Gastroesophageal sphincter (tissue), 4 donors: Measurements from ENCODE around the gene CTNNA2. TPM values are rescaled to one million over a fixed set of nuclear protein-coding genes. Genes with fewer than 3 reads are reported as not detected.

Experiments
- ATAC-seq: fragments of 150-250 bp; one replicate; pipeline ENCODE4 v1.9.1; 2016; ENCODE audit warnings: mild to moderate bottlenecking, moderate library complexity
- H3K27ac ChIP-seq, 4 donors: fragments of 200-600 bp; sonication (generic) in 3 of 4; 1 replicate in 3 of 4; 2 replicates in 1 of 4; pipeline ENCODE4 v1.5.1; 2016 to 2019
- H3K27me3 ChIP-seq: fragments of 200-600 bp; sonication (generic); one replicate; pipeline ENCODE4 v1.5.1; 2019
- H3K36me3 ChIP-seq, 2 donors: fragments of 200-600 bp; sonication (generic); one replicate each; pipeline ENCODE4 v1.5.1; 2019; ENCODE audit warnings: control low read depth in 1 of 2
- H3K4me1 ChIP-seq, 3 donors: fragments of 200-600 bp; sonication (generic); 1 replicate in 2 of 3; 2 replicates in 1 of 3; pipeline ENCODE4 v1.5.1; 2016 to 2019; ENCODE audit warnings: control low read depth in 2 of 3
- H3K4me3 ChIP-seq, 2 donors: fragments of 200-600 bp; sonication (generic); one replicate each; pipeline ENCODE4 v1.5.1; 2019; ENCODE audit warnings: mild to moderate bottlenecking in 1 of 2, moderate library complexity in 1 of 2
- H3K9me3 ChIP-seq, 3 donors: fragments of 200-600 bp; sonication (generic); one replicate each; pipeline ENCODE4 v1.5.1; 2017 to 2019; ENCODE audit warnings: control low read depth in 2 of 3
- CTCF ChIP-seq, 4 experiments: fragments of 200-600 bp in 2 of 4; fragments of 450-650 bp in 2 of 4; sonication (generic) in 1 of 4; IDR thresholded peaks; one replicate each; pipeline ENCODE4 v1.5.1; 2017 to 2019; ENCODE audit warnings: antibody characterized with exemption in 4 of 4, mild to moderate bottlenecking in 2 of 4, moderate library complexity in 2 of 4
- EP300 ChIP-seq: sonication (generic); formaldehyde crosslinking; IDR thresholded peaks from one replicate; pipeline ENCODE4 v1.6.1; 2017; ENCODE audit warnings: antibody characterized with exemption, mild to moderate bottlenecking
- POLR2A ChIP-seq, 2 donors: fragments of 450-650 bp; IDR thresholded peaks; one replicate each; pipeline ENCODE4 v1.6.1; 2017; ENCODE audit warnings: antibody characterized with exemption in 2 of 2, mild to moderate bottlenecking in 2 of 2, moderate library complexity in 1 of 2
- POLR2AphosphoS5 ChIP-seq: sonication (generic); formaldehyde crosslinking; IDR thresholded peaks from one replicate; pipeline ENCODE4 v1.6.1; 2017; ENCODE audit warnings: antibody characterized with exemption
- WGBS, 2 donors: methylation state at CpG; one replicate each; pipeline ENCODE4 v1.1.5; 2018; ENCODE audit warnings: low coverage in 1 of 2; 5-methylcytosine and 5-hydroxymethylcytosine counted together
- total RNA-seq, 4 donors: library from RNA; depleted of rRNA; stranded (reverse); fragments of >200 nt; gene quantifications; one replicate each; pipeline ENCODE4 v1.1.0, GENCODE V29; 2016

Gene CTNNA2
- total RNA-seq, 4 donors from 2014 or later = 0.15 to 4.2 (median 0.68) TPM

GRCh38 chr2:80438686-80439085, 925.8 kb downstream of the CTNNA2 start:
- no peak overlapping the region for H3K4me3 ChIP-seq
- TF ChIP-seq POLR2AphosphoS5 (no peak), EP300 (no peak), CTCF (IDR thresholded peaks at IDR 0.05) (no peak), POLR2A (IDR thresholded peaks at IDR 0.05) (no peak)
- no peak for ATAC-seq
- H3K27me3 ChIP-seq = no peaks in the 10 kb centered on the region
- H3K27ac ChIP-seq = no peak overlapping the region
- H3K9me3 ChIP-seq = no peaks in the 10 kb centered on the region
- no peaks in the 10 kb centered on the region for H3K4me1 ChIP-seq
- 17 to 55% methylated on average over 2 of the region's 2 CpGs for WGBS, 2 donors
- H3K36me3 ChIP-seq = no peaks in the 10 kb centered on the region

GRCh38 chr2:80454628-80455027, 941.8 kb downstream of the CTNNA2 start:
- H3K27me3 ChIP-seq = no peaks in the 10 kb centered on the region

GRCh38 chr2:80459028-80459427, 946.2 kb downstream of the CTNNA2 start:
- Histone ChIP-seq H3K4me1 (no peaks in the 10 kb centered on the region), H3K36me3 (no peaks in the 10 kb centered on the region), H3K27me3 (no peaks in the 10 kb centered on the region), H3K4me3 (no peak overlapping the region), H3K27ac (no peak overlapping the region), H3K9me3 (no peaks in the 10 kb centered on the region)
- WGBS, 2 donors = 85 to 93% methylated on average over 5 of the region's 5 CpGs
- ATAC-seq = no peak
- TF ChIP-seq POLR2AphosphoS5 (no peak), POLR2A (IDR thresholded peaks at IDR 0.05) (no peak), CTCF (IDR thresholded peaks at IDR 0.05) (no peak), EP300 (no peak)

More at GRCh38 chr2:80454628-80455027, 941.8 kb downstream of the CTNNA2 start:
- no peak overlapping the region for H3K27ac ChIP-seq
- H3K36me3 ChIP-seq = no peaks in the 10 kb centered on the region
- H3K4me3 ChIP-seq = no peak overlapping the region
- no peak for TF ChIP-seq POLR2A (IDR thresholded peaks at IDR 0.05)
- no peak for TF ChIP-seq EP300
- TF ChIP-seq POLR2AphosphoS5 = no peak
- TF ChIP-seq CTCF (IDR thresholded peaks at IDR 0.05) = no peak
- 57% methylated on average over 1 to 5 of the region's 7 CpGs for WGBS, 2 donors
- H3K9me3 ChIP-seq = no peaks in the 10 kb centered on the region
- ATAC-seq = no peak
- H3K4me1 ChIP-seq = no peaks in the 10 kb centered on the region

- H3K4me1 ChIP-seq = no peaks in the 10 kb centered on the region
- no peak for ATAC-seq
- WGBS, 2 donors = 68 to 76% methylated on average over 3 of the region's 3 CpGs
Measured at GRCh38 chr2:80461505-80462197, 948.8 kb downstream of the CTNNA2 start.

More at GRCh38 chr2:80461505-80462197, 948.8 kb downstream of the CTNNA2 start:
- Histone ChIP-seq H3K4me3 (no peak overlapping the region), H3K27ac (no peak overlapping the region), H3K27me3 (no peaks in the 10 kb centered on the region), H3K36me3 (no peaks in the 10 kb centered on the region), H3K9me3 (no peaks in the 10 kb centered on the region)
- TF ChIP-seq POLR2A (IDR thresholded peaks at IDR 0.05) = no peak
- TF ChIP-seq CTCF (IDR thresholded peaks at IDR 0.05) = no peak
- no peak for TF ChIP-seq EP300
- no peak for TF ChIP-seq POLR2AphosphoS5
